Measurements from ENCODE around the gene DBF4.
"Not testable (repeated sequence)": the region's sequence is repeated elsewhere in the genome, so short reads cannot be mapped to it uniquely, and the experiment has no call there.

Gene DBF4

GRCh38 chr7:87878208-87878735, 2.0 kb downstream of the DBF4 start:
- intact Hi-C loops (cut with DNase I) = loop anchor here (5.0 kb wide), 2 partner anchors 54 to 531 kb away; partner anchors contain the start of genes ADAM22 and CROT

GRCh38 chr7:87882151-87882937, 6.1 kb downstream of the DBF4 start:
- DNase-seq = no peak
- intact Hi-C loops (cut with DNase I) = loop anchor here (10.0 kb wide), 1 partner anchor 568 kb away; no protein-coding TSS in a partner anchor

More at GRCh38 chr7:87878208-87878735, 2.0 kb downstream of the DBF4 start:
- no peak for DNase-seq

GRCh38 chr7:87885018-87885417, 8.7 kb downstream of the DBF4 start:
- intact Hi-C loops (cut with DNase I) = loop anchor here (10.0 kb wide), 1 partner anchor 570 kb away; no protein-coding TSS in a partner anchor

GRCh38 chr7:87886875-87887274, 10.6 kb downstream of the DBF4 start:
- no peak for DNase-seq
- intact Hi-C loops (cut with DNase I) = loop anchor here (2.0 to 10.0 kb wide), 2 partner anchors 380 to 572 kb away; no protein-coding TSS in a partner anchor

More at GRCh38 chr7:87885018-87885417, 8.7 kb downstream of the DBF4 start:
- no peak for DNase-seq

- intact Hi-C loops (cut with DNase I) = no loop called here
- DNase-seq = no peak
Measured at GRCh38 chr7:87895363-87895762, 19.1 kb downstream of the DBF4 start.

- intact Hi-C loops (cut with DNase I) = no loop called here
- no peak for DNase-seq
Measured at GRCh38 chr7:87899255-87899654, 23.0 kb downstream of the DBF4 start.

GRCh38 chr7:87907136-87907906, 31.0 kb downstream of the DBF4 start:
- intact Hi-C loops (cut with DNase I); DNase-seq: not testable (repeated sequence)

GRCh38 chr7:87908814-87909213, 32.5 kb downstream of the DBF4 start:
- intact Hi-C loops (cut with DNase I) = not testable (repeated sequence)

GRCh38 chr7:87912121-87912520, 35.8 kb downstream of the DBF4 start:
- intact Hi-C loops (cut with DNase I) = no loop called here
- DNase-seq = no peak

More at GRCh38 chr7:87908814-87909213, 32.5 kb downstream of the DBF4 start:
- DNase-seq = not testable (repeated sequence)

GRCh38 chr7:87918740-87919139, 42.4 kb downstream of the DBF4 start:
- intact Hi-C loops (cut with DNase I) = no loop called here
- DNase-seq = no peak

- no peak for DNase-seq
- intact Hi-C loops (cut with DNase I) = no loop called here
Measured at GRCh38 chr7:87919875-87920274, 43.6 kb downstream of the DBF4 start.

- intact Hi-C loops (cut with DNase I) = no loop called here
- no peak for DNase-seq
Measured at GRCh38 chr7:87920578-87920977, 44.3 kb downstream of the DBF4 start.

GRCh38 chr7:87922759-87923395, 46.6 kb downstream of the DBF4 start:
- intact Hi-C loops (cut with DNase I); DNase-seq: not testable (repeated sequence)

GRCh38 chr7:87926581-87927461, 50.5 kb downstream of the DBF4 start:
- intact Hi-C loops (cut with DNase I) = no loop called here
- DNase-seq = no peak

GRCh38 chr7:87933605-87933952, 57.3 kb downstream of the DBF4 start:
- no peak for DNase-seq
- intact Hi-C loops (cut with DNase I) = loop anchor here (5.0 kb wide), 2 partner anchors 56 to 179 kb away; partner anchors contain the start of genes DBF4 and SLC25A40

- intact Hi-C loops (cut with DNase I) = loop anchor here (5.0 kb wide), 2 partner anchors 57 to 178 kb away; partner anchors contain the start of genes DBF4 and SLC25A40
- peak; percentile 91 to 99 (median 94) for DNase-seq
Measured at GRCh38 chr7:87933953-87934698, 57.8 kb downstream of the DBF4 start, which contains the start of gene ADAM22. TSS of gene ADAM22 (plus strand) at chr7:87934251. CDS start at chr7:87934466, 215 bp downstream.

- intact Hi-C loops (cut with DNase I) = loop anchor here (5.0 kb wide), 2 partner anchors 58 to 177 kb away; partner anchors contain the start of genes DBF4 and SLC25A40
- DNase-seq = peak; percentile 39 to 90 (median 52)
Measured at GRCh38 chr7:87934699-87935383, 58.5 kb downstream of the DBF4 start.

GRCh38 chr7:87935384-87935706, 59.1 kb downstream of the DBF4 start:
- intact Hi-C loops (cut with DNase I) = no loop called here
- DNase-seq = peak in 1 of 10 donors; percentile 4

Data from posterior cingulate gyrus (tissue), 11 donors.